Stimulated activated CD8-positive, alpha-beta memory T cell treated with anti-CD3 and anti-CD28 coated beads, Interleukin-15, amount 100 ng/mL, for 48 hours (primary cell): ENCODE results near the gene MYO5B.
A peak's percentile ranks its signal among the peaks of the same experiment; 100 is the strongest.

Experiments used
- DNase-seq, 2 donors: peaks; one replicate each; pipeline ENCODE4 v3.0.0-alpha.2; 2020; ENCODE audit warnings: low read depth in 2 of 2

MYO5B gene

DNA sequence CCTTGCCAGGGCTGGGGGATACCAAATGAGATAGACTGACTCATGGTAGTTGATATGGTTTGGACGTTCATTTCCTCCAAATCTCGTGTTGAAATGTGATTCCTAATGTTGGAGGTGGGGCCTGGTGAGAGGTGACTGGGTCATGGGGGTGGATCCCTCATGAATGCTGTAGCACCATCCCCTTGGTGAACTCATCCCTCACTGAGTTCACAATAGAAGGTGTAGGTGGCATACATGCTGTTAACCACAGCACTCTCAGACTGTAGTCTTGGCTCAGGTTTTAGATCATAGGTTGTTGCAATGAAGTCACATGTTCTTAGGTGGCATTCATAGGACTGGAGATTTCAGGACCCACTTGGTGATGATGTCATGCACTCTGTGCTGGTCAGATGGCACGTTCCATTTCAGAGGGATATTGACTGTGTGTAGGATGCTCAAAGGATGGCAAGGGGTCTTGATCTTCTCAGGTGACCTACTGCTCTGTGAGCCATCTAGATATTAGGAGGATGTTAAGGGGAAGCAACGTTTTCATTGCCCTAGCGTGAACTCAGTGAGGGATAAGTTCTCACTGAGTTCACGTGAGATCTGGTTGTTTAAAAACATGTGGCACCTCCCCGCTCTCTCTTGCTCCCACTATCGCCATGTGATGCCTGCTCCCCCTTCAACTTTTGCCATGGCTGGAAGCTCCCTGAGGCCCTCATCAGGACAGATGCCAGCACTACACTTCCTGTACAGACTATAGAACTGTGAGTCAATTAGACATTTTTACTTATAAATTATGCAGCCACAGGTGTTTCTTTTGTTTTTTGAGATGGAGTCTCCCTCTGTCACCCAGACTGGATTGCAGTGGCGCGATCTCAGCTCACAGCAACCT, 307.8 kb downstream of the MYO5B start:
- DNase-seq, result no peak

DNA sequence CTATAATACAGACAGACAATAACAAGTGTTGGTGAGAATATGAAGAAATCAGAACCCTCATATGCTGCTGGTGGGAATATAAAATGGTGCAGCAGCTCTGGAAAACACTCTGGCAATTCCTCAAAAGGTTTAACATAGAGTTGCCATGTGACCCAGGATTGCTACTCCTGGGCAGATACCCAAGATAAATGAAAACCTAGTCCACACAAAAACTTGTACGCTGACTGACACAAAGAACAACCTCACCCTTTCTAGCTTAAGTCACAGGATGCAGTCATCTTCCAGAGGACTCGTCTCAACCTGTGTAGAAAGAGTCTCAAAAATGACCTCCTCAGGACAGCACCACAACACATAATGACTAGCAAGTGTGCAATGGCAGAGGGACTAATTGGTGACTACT, 310.0 kb downstream of the MYO5B start:
- no peak for DNase-seq

DNA sequence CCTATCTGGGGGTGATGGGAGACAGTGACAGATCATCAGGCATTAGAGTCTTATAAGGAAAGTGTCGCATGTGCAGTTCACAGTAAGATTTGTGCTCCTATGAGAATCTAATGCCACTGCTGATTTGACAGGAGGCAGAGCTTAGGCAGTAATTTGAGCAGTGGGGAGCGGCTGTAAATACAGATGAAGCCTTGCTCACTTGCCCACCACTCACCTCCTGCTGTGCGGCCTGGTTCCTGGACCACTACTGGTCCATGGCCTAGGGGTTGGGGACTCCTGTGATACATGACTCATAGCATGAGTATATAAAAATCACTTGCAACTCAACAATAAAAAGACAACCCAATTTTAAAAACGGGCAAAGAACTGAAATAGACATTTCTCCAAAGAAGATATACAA, 310.5 kb downstream of the MYO5B start:
- no peak for DNase-seq

DNA sequence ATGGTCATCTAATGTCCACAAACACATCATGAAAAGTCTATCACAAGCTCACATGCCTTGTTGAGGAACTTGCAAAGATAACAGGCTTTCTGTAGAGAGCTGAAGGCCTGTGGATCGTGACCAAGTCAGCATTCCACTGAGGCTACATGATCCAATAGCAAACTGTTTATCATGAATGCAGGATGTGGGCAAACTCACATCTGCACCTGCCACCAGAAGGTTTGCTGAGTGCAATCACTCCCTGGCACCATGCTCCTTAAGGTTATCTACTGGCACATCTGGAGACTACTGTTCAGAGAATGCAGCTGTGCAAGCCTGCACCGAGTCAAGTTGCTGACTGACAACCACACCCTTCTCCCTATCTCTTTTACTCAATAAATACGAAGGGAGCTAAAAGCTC, 314.3 kb downstream of the MYO5B start:
- no peak for DNase-seq

DNA sequence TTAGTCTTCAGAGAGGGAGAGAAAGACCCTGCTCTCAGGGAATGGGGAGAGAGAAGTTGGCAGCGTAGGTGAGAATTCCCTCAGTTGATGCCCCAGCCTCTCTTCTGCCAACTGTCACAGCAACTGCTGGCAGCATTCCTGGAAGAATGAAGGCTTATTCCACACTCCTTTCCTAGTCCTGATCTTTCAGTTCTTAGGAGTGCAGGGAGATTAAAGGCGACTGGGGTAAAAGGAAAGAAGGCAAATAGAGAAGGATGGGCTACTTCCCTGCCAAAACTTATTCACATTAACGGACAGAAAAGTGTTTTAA, 315.7 kb downstream of the MYO5B start:
- DNase-seq, result no peak

DNA sequence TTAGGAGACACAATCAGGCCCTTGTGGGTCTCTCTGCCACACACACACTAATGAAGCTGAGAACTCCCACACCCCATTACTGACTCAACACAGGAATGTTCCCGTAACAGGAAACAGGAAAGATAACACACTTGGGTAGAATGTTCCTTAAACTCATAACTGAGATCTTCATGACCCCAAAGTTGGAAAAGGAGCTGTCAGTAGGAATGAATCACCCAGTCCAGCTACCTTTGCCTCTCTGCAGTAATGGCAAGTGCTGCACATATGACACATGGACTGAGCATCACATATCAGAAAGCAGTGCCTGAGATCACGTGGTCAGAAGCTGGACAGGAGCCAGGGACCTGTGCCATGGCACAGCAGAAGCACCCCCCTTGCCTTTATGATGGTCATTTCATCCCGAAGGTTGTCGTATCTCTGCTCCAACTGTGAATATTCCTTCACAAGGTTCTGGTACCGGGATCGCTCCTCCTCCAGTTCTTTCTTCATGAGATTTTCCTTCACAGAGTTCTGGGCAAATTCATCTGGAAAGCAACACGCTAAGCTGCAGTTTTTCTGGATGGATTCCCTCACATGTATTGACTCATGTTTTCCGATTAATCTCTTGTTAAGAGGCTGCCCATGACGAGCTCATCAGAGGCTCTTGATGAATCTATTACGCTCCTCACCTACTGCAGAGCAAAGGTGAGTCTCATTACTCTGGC, 316.2 kb downstream of the MYO5B start:
- DNase-seq, result no peak

DNA sequence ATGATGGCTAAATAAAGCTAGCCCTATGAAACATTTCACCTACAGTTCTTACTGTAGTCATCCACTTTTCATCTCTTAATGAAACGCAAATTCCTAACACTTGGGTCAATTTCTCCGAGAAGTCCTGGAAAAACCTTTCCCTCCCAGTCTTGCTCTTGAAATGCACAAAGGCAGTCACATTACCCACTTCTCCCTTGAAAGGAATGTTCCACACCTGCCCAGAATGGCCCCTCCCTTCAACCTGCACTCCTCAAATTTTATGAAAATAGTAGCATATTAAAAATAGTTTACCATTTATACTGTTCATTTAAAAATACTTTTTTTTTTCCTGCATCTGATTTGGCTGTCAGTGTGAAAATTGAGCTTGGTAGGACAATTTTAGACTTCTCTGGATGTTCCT, 316.9 kb downstream of the MYO5B start:
- DNase-seq, result no peak

DNA sequence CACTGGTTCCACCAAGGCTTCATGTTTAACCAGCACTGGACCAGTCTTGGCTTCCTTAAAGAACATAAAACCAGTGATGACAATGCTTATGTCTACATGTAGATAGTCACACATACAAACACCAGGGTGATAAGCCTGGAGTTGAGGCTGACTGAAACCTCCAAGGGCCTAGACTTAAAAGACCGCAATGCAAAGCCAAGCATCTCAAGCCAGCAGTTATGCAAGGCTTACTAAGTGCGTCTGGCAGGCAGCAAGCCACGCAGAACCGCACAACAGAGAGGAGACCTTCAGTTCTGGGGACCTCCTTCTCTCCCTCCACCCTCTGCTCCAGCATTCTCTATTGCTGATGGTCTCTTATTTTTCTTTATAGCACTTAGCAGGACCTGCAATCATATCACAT, 318.4 kb downstream of the MYO5B start:
- DNase-seq, result no peak

DNA sequence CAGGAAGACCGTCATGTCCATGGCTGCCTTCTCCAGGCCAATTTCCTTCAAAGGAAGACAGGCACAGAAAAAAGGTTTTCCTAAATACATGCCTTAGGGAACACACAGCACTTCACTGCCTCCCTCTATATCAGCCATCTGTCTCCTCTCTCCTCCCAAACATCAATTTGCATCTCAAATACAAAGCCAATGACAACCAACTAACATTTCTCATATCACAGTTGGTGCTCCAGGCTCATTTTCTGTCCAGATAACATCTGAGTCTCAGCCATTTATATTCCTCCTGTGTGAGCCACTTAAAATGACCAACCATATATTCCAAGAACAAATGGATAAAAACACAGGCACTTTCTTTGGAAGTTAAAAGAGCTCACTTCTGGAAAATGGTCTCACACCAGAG, 319.2 kb downstream of the MYO5B start:
- DNase-seq, result no peak

DNA sequence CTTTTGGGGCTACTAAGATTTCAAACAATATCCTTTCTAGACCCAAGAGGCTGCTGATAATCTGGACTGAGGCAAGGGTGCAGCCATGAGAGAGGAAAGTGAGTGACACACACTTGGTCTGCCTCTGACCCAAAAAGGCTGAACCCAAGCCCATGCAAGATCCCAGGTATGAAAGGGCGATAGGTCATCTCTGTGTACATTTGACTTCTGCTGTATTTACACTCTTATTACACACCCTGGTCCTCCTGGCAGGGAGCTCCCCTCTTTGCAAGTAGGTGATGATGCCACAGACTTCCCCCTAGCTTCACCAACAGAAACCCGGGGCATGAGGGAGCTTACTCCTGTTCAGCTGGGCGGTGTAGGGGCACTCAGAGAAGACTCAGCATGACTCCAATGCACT, 319.8 kb downstream of the MYO5B start:
- no peak for DNase-seq

DNA sequence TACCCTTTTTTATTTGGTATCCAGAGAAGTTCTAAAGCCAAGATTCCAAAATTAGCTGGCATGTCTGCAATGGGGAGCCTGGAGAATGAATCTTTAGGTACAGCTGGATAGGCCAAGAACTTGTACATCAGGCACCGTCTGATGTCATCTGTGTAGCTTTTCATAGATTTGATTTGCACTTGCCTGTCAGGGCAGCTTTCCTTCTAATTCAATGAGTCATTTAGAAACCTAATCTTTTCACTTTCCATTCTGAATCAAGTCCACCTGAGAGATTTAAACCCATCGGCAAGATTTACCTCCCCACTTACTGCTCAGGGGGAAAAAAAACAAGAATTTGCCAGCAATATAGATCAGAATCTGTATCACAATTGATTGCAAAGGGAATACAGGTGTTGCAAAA, 320.7 kb downstream of the MYO5B start:
- no peak for DNase-seq

DNA sequence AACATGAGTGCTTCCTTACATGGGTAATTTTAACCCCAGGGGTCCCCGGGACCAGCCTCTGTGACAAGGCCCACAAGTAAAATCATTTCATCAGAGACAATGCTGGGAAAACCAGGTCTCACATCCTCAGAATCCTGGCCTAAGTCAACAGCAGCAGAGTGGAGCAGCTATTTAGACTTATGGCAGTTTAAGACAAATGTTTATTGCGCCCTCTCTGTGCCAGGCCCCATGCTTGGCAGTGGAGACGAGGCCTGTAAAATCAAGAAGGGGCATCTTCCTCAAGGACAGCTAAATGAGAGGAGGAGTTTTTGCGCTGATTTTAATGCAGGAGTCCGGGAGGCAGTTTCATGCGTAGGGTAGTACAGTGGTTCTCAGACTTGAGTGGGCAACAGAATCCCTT, 325.6 kb downstream of the MYO5B start:
- no peak for DNase-seq

DNA sequence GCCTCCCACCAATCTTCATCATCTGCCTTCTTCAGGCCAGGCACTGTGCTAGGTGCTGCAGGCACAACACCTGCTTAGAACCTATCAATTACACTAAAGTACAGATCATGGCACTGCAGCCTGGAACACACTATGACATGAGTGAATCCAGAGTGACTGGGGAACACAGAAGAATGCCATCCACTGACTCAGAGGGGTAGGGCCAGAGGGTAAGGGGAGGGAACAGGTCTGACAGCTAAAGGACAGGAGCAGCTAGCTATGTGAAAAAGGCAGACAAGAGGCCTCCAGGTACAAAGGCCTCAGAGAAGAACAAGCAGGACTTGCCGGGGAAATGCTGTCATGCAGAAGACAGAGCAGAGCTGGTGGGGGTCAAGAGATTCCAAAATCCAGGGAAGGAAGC, 328.3 kb downstream of the MYO5B start:
- no peak for DNase-seq

DNA sequence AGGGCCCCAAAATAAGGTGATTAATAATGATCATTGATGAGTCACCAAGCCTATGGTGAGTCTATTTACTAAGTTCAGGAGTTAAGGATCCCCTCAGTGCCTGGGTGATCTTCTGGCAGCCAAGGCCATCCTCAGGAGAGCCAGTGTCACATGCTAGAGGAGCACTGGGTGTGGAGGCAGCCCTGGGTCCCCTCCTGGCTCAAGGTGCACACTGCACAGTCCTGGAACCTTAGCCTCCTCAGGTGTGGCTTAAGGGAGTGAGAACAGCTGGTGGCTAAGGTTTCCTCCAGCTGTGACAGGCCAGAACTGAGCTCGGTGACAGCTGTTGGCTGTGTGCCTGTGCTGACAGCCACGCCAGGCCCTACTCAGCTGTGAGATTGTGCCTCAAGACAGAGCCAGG, 329.5 kb downstream of the MYO5B start:
- no peak for DNase-seq

DNA sequence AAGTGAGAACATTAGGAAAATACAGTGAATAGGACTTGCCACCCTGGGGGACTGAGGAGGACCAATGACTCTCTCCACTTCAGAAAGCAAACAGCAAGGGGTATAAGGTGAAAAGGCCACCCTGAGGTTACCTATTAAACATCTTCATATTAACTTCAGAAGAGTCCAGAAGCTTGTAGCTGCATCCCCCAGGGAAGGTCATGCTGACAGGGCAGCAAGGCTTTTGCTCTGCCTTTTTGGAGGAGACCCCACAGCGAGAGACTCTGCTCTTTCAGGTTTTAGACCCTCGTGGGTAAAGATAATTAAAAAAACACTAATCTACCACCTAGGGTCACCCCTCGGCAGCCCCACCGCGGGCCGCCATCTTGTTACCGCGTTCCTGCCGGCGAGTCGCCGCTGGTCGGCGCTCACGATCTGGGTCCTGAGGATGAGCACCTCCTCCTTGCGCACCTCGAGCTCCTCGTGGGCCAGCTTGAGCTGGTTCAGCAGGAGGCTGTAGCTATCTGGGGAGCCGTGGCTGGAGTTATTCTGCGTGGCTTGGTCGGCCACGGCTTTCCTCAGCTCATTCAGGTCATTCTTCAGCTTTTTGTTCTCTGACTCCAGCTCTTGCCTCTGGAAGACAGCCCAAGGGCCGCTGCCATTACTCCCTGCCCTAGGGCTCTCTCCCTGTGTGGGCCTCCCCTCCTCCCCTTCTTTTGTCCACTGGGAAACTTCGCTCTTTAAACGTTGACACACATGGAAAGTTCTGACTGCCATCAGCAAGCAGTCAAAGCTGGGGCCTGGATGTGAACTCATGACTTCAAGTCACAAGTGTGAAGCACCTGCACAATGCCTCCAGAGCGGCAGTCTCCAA, 331.0 kb downstream of the MYO5B start:
- DNase-seq, result no peak

DNA sequence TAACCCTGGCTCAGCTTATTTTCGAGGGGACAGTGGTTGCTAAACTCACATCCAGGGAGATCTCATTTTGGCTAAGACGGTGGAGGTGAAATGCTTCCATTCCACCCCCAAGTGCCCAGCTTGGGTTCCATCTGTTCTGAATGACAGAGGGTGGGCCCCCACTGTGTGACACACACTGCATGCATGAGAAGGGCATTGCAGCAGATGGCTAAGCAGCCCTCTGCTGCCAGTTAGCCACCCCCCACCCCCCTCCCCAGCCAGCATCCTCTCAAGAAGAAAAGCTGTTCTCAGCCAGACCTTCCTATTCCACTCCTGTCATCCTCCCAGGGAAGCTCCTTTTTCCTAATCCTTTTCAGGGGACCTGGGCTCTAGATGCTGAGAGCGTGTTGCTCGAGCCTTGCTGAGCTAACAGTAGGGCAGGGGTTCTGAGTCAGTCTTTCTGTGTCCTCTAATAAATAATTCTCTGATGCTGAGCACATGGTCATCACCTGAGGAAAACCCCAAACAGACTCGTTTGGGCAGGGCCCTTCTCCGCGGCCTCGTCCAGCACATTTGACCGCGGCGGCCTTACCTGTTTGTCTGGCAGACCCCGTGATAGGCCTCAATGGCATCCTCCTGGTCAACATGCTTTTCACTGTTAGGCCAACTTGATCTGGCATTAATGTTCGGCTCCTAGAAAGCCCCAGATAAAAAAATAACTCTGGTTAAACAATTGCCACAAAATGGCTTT, 332.1 kb downstream of the MYO5B start:
- DNase-seq, result no peak

DNA sequence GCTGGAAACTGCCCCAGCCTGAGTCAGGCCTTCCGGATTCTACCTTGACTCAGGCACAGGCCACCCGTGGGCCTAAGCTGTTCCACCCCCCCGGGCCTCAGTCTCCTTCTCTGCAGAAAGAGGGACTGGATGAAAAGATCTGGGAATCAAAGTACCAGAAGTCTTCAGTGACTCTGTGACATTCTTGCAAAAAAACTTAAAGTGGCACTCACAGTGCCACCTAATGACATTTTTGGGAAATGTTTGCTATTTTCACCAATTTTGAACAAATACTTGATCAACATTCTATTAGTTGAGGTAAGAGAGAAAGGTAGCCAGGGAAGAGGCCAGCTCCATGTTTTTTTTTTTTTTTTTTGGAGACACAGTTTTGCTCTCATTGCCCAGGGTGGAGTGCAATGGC, 333.3 kb downstream of the MYO5B start:
- DNase-seq, result no peak

DNA sequence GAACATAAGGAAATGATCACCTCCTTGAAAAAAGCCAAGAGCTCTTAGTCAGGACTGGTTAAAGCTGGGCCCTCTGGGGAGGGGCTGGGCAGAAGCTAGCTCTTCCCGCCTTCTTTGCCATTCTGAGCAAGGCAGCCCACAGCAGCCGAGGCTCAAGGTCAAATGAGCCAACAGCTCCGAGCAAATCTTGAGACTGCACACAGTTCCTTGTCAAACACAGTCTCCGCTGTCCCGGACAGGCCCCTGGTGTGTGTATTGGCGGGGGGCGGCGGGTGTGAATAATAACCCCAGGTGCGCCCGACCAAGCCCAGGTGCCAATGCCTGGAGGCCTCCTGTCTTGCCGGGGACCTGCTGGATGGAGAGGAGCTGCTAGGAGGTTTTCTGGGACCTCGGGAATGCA, 335.2 kb downstream of the MYO5B start:
- no peak for DNase-seq

DNA sequence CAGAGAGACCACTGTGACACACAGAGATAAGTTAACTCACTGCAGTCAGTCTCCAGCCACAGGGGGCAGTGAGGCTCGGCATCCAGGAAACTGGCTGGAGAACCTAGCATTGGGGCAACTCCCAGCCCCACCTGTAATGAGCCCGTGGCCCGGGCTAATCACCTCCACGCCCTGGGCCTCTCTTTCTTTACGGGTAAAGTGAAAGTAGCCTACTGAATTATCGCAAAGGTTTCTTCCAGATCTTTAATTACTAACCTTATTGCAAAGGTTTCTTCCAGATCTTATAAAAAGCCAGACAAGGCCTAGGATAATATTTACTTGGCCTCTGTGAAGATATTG, 336.0 kb downstream of the MYO5B start:
- DNase-seq, result no peak

DNA sequence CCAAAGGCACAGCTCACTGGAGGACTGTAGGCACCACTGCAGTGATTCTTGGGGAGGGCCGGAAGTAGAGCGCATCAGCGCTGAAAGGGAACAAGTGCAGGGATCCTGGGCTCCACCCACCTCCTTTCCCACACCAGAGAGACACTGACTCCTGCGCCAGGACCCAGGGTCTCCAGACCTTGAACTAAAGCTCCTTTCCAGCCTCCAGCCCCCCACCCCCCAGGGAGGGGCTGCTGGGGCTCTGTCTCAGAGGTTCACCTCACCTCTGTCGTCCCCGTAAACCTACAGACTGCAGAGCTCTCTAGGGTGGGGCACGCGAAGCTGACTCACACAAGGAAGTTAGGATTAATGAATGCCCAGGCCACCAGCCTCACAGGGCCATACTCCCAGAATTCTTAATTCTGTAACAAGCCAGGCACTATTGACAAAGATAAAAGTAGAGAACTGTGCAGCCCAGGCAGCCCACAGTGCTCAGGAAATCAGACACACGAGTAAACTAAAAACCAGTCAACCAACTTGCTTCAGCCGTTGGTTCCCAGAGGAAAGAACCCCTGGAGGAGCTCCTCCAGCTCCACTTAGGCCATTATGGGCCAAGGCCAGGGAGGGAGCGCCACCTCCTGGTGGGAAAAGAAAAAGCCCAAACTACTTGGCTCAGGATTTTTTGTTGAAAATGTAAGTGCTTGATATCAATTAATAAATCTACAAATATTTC, 336.5 kb downstream of the MYO5B start:
- DNase-seq, result peak; percentile 14 to 22

DNA sequence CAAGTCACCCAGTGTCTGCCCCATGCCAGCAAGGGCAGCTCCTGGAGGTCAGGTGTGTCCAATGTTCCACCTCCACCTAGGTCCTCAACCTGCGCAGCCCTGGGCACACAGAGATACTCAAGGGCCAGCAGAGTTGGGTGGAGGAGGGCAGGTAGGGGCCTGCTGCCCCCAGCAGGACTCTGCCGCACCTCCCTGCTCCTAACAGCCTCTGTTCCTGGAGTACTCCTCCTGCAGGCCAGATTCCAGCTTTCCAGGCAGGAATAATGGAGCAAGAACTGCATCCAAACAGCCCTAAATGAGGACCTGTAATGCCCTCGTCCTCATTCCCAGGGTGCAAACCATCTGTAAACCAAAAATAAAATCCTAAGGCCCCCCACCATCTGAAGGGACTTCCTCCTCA, 337.2 kb downstream of the MYO5B start:
- no peak for DNase-seq

DNA sequence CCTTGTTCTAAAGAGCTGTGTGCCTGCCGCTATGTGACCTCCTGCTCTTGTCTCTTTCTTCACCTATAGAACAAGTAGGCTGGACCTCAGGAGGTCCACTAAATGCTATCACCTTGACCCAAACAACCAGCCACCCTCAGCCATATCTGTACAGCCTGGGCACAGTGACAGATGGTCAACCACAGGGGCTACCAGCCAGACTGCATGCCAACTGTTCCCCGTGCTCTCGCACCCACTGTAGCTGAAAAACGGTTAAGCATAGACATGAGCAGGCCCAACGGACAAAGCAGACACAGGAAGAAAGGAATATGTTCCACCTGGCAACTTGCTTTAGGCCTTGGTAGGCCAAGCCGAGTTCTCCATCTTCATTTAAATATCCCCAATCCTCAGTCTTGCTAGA, 338.5 kb downstream of the MYO5B start:
- DNase-seq, result no peak
